Measurements from ENCODE around the gene NHSL2. TPM values are rescaled to one million over a fixed set of nuclear protein-coding genes. Genes with fewer than 3 reads are reported as not detected.

NHSL2 gene
- total RNA-seq, 4 donors from 2014 or later = 1.5 to 2.7 (median 2.1) TPM

DNA sequence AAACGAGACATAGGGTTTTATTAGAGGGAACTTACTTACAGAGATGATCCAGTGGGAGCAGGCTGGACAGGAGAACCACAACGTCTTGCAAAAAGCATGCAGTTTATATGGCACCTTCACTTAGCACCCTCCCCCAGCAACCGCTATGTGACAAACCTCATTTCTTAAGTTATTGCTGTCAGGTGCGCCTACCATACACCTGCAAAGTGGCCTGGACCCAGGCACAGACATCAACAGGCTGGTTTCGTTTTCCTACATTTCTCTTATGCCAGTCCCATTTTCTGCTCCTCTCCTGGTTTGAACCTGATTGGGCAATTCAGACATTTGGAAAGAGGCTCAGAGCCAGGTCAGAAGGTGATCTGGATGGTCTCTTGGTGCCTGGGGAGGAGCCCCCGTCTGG lies 202.8 kb downstream of the NHSL2 start:
- Histone ChIP-seq H3K27ac (no peak overlapping the region), H3K9me3 (no peaks in the 10 kb centered on the region), H3K4me3 (no peak overlapping the region), H3K27me3 (no peaks in the 10 kb centered on the region), H3K4me1 (no peaks in the 10 kb centered on the region), H3K36me3 (no peaks in the 10 kb centered on the region)
- intact Hi-C loops (cut with DNase I; ENCODE audit: low total_unique reads) (no loop called here), in situ Hi-C loops (cut with MboI; ENCODE audit: low sequenced_read_pairs in 4 of 4) (no loop called here)
- TF ChIP-seq POLR2A (IDR thresholded peaks at IDR 0.05) = no peak
- TF ChIP-seq, protein P1, sequence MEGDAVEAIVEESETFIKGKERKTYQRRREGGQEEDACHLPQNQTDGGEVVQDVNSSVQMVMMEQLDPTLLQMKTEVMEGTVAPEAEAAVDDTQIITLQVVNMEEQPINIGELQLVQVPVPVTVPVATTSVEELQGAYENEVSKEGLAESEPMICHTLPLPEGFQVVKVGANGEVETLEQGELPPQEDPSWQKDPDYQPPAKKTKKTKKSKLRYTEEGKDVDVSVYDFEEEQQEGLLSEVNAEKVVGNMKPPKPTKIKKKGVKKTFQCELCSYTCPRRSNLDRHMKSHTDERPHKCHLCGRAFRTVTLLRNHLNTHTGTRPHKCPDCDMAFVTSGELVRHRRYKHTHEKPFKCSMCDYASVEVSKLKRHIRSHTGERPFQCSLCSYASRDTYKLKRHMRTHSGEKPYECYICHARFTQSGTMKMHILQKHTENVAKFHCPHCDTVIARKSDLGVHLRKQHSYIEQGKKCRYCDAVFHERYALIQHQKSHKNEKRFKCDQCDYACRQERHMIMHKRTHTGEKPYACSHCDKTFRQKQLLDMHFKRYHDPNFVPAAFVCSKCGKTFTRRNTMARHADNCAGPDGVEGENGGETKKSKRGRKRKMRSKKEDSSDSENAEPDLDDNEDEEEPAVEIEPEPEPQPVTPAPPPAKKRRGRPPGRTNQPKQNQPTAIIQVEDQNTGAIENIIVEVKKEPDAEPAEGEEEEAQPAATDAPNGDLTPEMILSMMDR (IDR thresholded peaks at IDR 0.05 in 4 of 5, conservative IDR thresholded peaks at IDR 0.05 in 1 of 5) = no peak
- ATAC-seq (no peak), DNase-seq (no peak)

GRCh38 chrX:72114306-72114705 lies 203.7 kb downstream of the NHSL2 start:
- Histone ChIP-seq H3K27me3 (no peaks in the 10 kb centered on the region), H3K4me1 (no peaks in the 10 kb centered on the region), H3K9me3 (no peaks in the 10 kb centered on the region), H3K4me3 (no peak overlapping the region), H3K36me3 (no peaks in the 10 kb centered on the region), H3K27ac (peak overlapping the region in 1 of 4 donors; percentile 27)
- ATAC-seq (no peak), DNase-seq (no peak)
- intact Hi-C loops (cut with DNase I; ENCODE audit: low total_unique reads) = no loop called here
- in situ Hi-C loops (cut with MboI; ENCODE audit: low sequenced_read_pairs in 4 of 4) = no loop called here
- TF ChIP-seq, protein P1 (IDR thresholded peaks at IDR 0.05 in 4 of 5, conservative IDR thresholded peaks at IDR 0.05 in 1 of 5) = no peak
- TF ChIP-seq POLR2A (IDR thresholded peaks at IDR 0.05) = no peak

DNA sequence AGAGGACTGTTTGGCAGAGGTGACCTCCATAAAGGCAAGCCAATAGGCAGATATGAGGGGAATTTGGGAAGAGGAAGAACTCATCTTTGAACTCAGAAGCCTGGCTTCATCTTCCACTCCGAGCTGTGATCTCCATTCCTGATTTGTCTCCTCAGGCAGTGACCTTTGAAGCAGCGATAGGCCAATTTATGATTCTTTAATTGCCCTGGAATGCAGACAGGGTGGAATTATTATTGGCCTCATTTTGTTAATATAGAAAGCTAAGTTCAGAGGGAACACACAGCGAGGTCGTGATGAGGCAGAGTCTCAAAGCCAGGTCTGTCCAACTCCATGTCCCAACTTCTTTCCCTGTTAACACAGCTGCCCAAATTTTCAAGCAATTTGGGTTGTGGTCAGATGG lies 204.2 kb downstream of the NHSL2 start:
- DNase-seq = no peak
- H3K4me1 ChIP-seq = no peaks in the 10 kb centered on the region
- H3K27me3 ChIP-seq = no peaks in the 10 kb centered on the region
- H3K9me3 ChIP-seq = no peaks in the 10 kb centered on the region
- intact Hi-C loops (cut with DNase I; ENCODE audit: low total_unique reads) = no loop called here
- no peaks in the 10 kb centered on the region for H3K36me3 ChIP-seq
- in situ Hi-C loops (cut with MboI; ENCODE audit: low sequenced_read_pairs in 4 of 4) = no loop called here
- no peak for ATAC-seq
- no peak overlapping the region for H3K4me3 ChIP-seq
- TF ChIP-seq, protein P1 (IDR thresholded peaks at IDR 0.05 in 4 of 5, conservative IDR thresholded peaks at IDR 0.05 in 1 of 5) = no peak
- no peak for TF ChIP-seq POLR2A (IDR thresholded peaks at IDR 0.05)
- no peak overlapping the region for H3K27ac ChIP-seq

DNA sequence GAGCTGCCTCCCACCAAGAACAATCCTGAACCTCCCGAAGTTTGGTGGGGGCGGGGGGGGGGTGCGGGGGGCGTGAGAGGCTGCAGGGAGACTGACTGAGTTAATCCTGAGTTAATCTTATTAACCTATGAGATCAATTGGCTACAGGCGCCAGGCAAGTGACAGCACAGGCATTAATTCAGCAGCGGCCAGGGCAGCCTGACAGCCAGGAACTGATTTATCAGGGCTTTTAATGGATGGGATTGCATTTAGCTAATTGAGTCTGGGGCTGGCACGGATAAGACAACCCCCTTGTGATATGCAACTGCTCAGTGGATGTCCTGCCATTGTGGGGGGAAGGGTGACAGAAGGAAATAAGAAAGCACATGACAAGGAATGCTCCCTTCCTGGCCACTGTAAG lies 204.7 kb downstream of the NHSL2 start:
- in situ Hi-C loops (cut with MboI; ENCODE audit: low sequenced_read_pairs in 4 of 4) = no loop called here
- ATAC-seq (no peak), DNase-seq (no peak)
- Histone ChIP-seq H3K27me3 (no peaks in the 10 kb centered on the region), H3K36me3 (no peaks in the 10 kb centered on the region), H3K4me3 (no peak overlapping the region), H3K9me3 (no peaks in the 10 kb centered on the region), H3K4me1 (no peaks in the 10 kb centered on the region), H3K27ac (no peak overlapping the region)
- intact Hi-C loops (cut with DNase I; ENCODE audit: low total_unique reads) = no loop called here
- TF ChIP-seq POLR2A (IDR thresholded peaks at IDR 0.05) = no peak
- TF ChIP-seq, protein P1 (IDR thresholded peaks at IDR 0.05 in 4 of 5, conservative IDR thresholded peaks at IDR 0.05 in 1 of 5) = no peak

- no peak for DNase-seq
- Histone ChIP-seq H3K9me3 (no peaks in the 10 kb centered on the region), H3K4me1 (peaks cover 0 to 3% of the 10 kb centered on the region in 2 donors), H3K27ac (no peak overlapping the region), H3K27me3 (no peaks in the 10 kb centered on the region), H3K4me3 (no peak overlapping the region), H3K36me3 (no peaks in the 10 kb centered on the region)
- intact Hi-C loops (cut with DNase I; ENCODE audit: low total_unique reads) (no loop called here), in situ Hi-C loops (cut with MboI; ENCODE audit: low sequenced_read_pairs in 4 of 4) (no loop called here)
- TF ChIP-seq POLR2A (IDR thresholded peaks at IDR 0.05) = no peak
- TF ChIP-seq, protein P1 (IDR thresholded peaks at IDR 0.05 in 4 of 5, conservative IDR thresholded peaks at IDR 0.05 in 1 of 5) = no peak
- no peak for ATAC-seq
Observed at GRCh38 chrX:72117636-72118210, 207.1 kb downstream of the NHSL2 start.
